OCI-LY7 (cell line): ENCODE results near the gene DDC. TPM values are rescaled to one million over a fixed set of nuclear protein-coding genes. Genes with fewer than 3 reads are reported as not detected.

Experiments
- BruUV-seq: library from RNA; stranded (reverse); fragments of 400-500 nt; replicated peaks from 2 replicates; lab custom pipeline; 2021; lab: Mats Ljungman, UMichigan
- CTCF ChIA-PET: fragments of 300-600 bp; sonication (Branson Sonifier 250); formaldehyde crosslinking; loops from one replicate; lab custom pipeline; 2022; ENCODE audit warnings: antibody characterized with exemption; ENCODE audit not compliant: unreplicated experiment; lab: Charles Lee
- POLR2A ChIA-PET: fragments of 300-600 bp; sonication (Branson Sonifier 250); formaldehyde crosslinking; loops from one replicate; lab custom pipeline; 2022; ENCODE audit warnings: antibody characterized with exemption; lab: Charles Lee
- DNase-seq: peaks from one replicate; pipeline ENCODE4 v3.0.0-alpha.2; 2015; ENCODE audit warnings: low spot score
- H2AFZ ChIP-seq: fragments of 200-600 bp; sonication (generic), shearing (Covaris generic); 2 replicates; pipeline ENCODE4 v1.6.1; 2014; ENCODE audit warnings: mild to moderate bottlenecking, antibody characterized with exemption, low read length, moderate library complexity
- H3K27ac ChIP-seq: fragments of 200-600 bp; sonication (generic); 2 replicates; pipeline ENCODE4 v1.5.1; 2014; ENCODE audit warnings: mixed run types, low read depth, mild to moderate bottlenecking, moderate library complexity, low read length, inconsistent platforms; ENCODE audit not compliant: poor library complexity, severe bottlenecking
- H3K36me3 ChIP-seq: fragments of 200-600 bp; sonication (generic); 2 replicates; pipeline ENCODE4 v1.6.1; 2014; ENCODE audit warnings: mild to moderate bottlenecking, antibody characterized with exemption, low read length, moderate library complexity, mixed read lengths; ENCODE audit not compliant: insufficient read depth
- H3K4me1 ChIP-seq: fragments of 200-600 bp; sonication (generic); 2 replicates; pipeline ENCODE4 v1.5.1; 2014; ENCODE audit warnings: mild to moderate bottlenecking, low read length; ENCODE audit not compliant: insufficient read depth, poor library complexity, severe bottlenecking
- H3K4me2 ChIP-seq: fragments of 200-600 bp; sonication (generic); 2 replicates; pipeline ENCODE4 v1.6.1; 2014; ENCODE audit warnings: mild to moderate bottlenecking, low read length
- H3K4me3 ChIP-seq: fragments of 200-600 bp; sonication (generic); 2 replicates; pipeline ENCODE4 v1.5.1; 2014; ENCODE audit warnings: mild to moderate bottlenecking, low read depth, low read length; ENCODE audit not compliant: poor library complexity, severe bottlenecking
- H3K79me2 ChIP-seq: fragments of 200-600 bp; sonication (generic); 2 replicates; pipeline ENCODE4 v1.6.1; 2016; ENCODE audit warnings: low read depth, mild to moderate bottlenecking, low read length, moderate library complexity, mixed read lengths; ENCODE audit not compliant: insufficient read depth
- H3K9me2 ChIP-seq: fragments of 200-600 bp; sonication (generic); 2 replicates; pipeline ENCODE4 v1.6.1; 2016; ENCODE audit warnings: mild to moderate bottlenecking, low read length, mixed read lengths; ENCODE audit not compliant: insufficient read depth
- H3K9me3 ChIP-seq: fragments of 200-600 bp; sonication (generic); 2 replicates; pipeline ENCODE4 v1.6.1; 2014; ENCODE audit warnings: mild to moderate bottlenecking, mixed run types, low read length, mixed read lengths
- H4K20me1 ChIP-seq: fragments of 200-600 bp; sonication (generic); 2 replicates; pipeline ENCODE4 v1.6.1; 2014; ENCODE audit warnings: mild to moderate bottlenecking, antibody characterized with exemption, low read length, moderate library complexity, mixed read lengths; ENCODE audit not compliant: insufficient read depth
- EZH2phosphoT487 ChIP-seq: fragments of 200-600 bp; sonication (generic); IDR thresholded peaks from 2 replicates; pipeline ENCODE4 v1.6.1; 2018; ENCODE audit warnings: low read depth, borderline replicate concordance, mild to moderate bottlenecking, mixed run types, antibody characterized with exemption, low read length, moderate library complexity, mixed read lengths
- intact Hi-C: fragments of 100-400 bp; cut with micrococcal nuclease; formaldehyde crosslinking; loops from one replicate; pipeline ENCODE4 v1.10.0; 2022; ENCODE audit not compliant: unreplicated experiment
- total RNA-seq, 2 experiments: library from RNA; depleted of rRNA in 1 of 2; stranded (reverse); fragments of >200 nt in 1 of 2; shearing (Covaris generic) in 1 of 2; gene quantifications; 2 replicates each; pipeline ENCODE4 v1.2.3, GENCODE V29; 2014 to 2022
- TF ChIP-seq, protein P1 (sequence below): fragments of 200-600 bp; sonication (generic); conservative IDR thresholded peaks from 2 replicates; pipeline ENCODE4 v1.5.1; 2014; ENCODE audit warnings: mild to moderate bottlenecking, antibody characterized with exemption, low read length, moderate library complexity, mixed read lengths

DDC gene
- total RNA-seq, 2 experiments from 2014 or later, result not detected

DNA sequence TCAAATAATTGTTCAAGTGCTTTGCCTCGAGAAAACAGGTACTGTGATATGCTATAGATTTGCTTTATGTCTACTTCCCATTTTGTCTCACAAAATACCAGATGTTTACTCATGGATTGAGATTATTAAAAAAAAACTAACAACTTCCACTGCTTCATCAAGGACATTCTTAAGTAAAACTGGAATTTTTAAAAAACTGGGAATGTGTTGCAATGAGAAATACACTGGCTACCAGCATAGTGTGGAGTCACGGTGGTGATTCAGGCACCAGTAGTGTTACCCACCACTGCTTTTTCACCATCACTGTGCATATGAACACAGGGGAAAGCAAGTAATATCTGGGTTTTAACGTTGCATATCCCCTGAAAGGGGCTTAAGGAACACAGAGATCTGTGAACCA, 136.3 kb downstream of the DDC start:
- ChIA-PET POLR2A (interaction anchor here (0.7 to 1.7 kb wide), 4 partner anchors 11 to 319 kb away, joined by 3 to 4 read pairs (median 4); partner anchors contain the start of gene FIGNL1), CTCF (no interaction called here)
- no peak overlapping the region for H3K4me2 ChIP-seq
- no peaks in the 10 kb centered on the region for H4K20me1 ChIP-seq
- no peaks in the 10 kb centered on the region for H3K9me3 ChIP-seq
- no peak overlapping the region for H3K27ac ChIP-seq
- H2AFZ ChIP-seq, result no peak overlapping the region
- H3K4me3 ChIP-seq, result no peak overlapping the region
- intact Hi-C loops, result no loop called here
- no peaks in the 10 kb centered on the region for H3K4me1 ChIP-seq
- BruUV-seq, result no TSS peak
- no peaks in the 10 kb centered on the region for H3K9me2 ChIP-seq
- H3K36me3 ChIP-seq, result no peaks in the 10 kb centered on the region
- DNase-seq, result no peak
- TF ChIP-seq EZH2phosphoT487, result no peak
- TF ChIP-seq, protein P1, sequence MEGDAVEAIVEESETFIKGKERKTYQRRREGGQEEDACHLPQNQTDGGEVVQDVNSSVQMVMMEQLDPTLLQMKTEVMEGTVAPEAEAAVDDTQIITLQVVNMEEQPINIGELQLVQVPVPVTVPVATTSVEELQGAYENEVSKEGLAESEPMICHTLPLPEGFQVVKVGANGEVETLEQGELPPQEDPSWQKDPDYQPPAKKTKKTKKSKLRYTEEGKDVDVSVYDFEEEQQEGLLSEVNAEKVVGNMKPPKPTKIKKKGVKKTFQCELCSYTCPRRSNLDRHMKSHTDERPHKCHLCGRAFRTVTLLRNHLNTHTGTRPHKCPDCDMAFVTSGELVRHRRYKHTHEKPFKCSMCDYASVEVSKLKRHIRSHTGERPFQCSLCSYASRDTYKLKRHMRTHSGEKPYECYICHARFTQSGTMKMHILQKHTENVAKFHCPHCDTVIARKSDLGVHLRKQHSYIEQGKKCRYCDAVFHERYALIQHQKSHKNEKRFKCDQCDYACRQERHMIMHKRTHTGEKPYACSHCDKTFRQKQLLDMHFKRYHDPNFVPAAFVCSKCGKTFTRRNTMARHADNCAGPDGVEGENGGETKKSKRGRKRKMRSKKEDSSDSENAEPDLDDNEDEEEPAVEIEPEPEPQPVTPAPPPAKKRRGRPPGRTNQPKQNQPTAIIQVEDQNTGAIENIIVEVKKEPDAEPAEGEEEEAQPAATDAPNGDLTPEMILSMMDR, result no peak
- no peaks in the 10 kb centered on the region for H3K79me2 ChIP-seq

- no peak overlapping the region for H3K4me2 ChIP-seq
- no peak overlapping the region for H3K27ac ChIP-seq
- no peak overlapping the region for H2AFZ ChIP-seq
- BruUV-seq, result no TSS peak
- ChIA-PET POLR2A (interaction anchor here (0.6 to 1.7 kb wide), 10 partner anchors 9 to 318 kb away, joined by 3 to 5 read pairs (median 4); no protein-coding TSS in a partner anchor), CTCF (no interaction called here)
- no peaks in the 10 kb centered on the region for H4K20me1 ChIP-seq
- H3K4me3 ChIP-seq, result no peak overlapping the region
- intact Hi-C loops, result no loop called here
- no peaks in the 10 kb centered on the region for H3K79me2 ChIP-seq
- H3K9me2 ChIP-seq, result no peaks in the 10 kb centered on the region
- no peaks in the 10 kb centered on the region for H3K9me3 ChIP-seq
- H3K36me3 ChIP-seq, result no peaks in the 10 kb centered on the region
- no peaks in the 10 kb centered on the region for H3K4me1 ChIP-seq
- TF ChIP-seq, protein P1, result no peak
- no peak for TF ChIP-seq EZH2phosphoT487
- DNase-seq, result no peak
Observed at GRCh38 chr7:50427518-50427917, 137.7 kb downstream of the DDC start.

DNA sequence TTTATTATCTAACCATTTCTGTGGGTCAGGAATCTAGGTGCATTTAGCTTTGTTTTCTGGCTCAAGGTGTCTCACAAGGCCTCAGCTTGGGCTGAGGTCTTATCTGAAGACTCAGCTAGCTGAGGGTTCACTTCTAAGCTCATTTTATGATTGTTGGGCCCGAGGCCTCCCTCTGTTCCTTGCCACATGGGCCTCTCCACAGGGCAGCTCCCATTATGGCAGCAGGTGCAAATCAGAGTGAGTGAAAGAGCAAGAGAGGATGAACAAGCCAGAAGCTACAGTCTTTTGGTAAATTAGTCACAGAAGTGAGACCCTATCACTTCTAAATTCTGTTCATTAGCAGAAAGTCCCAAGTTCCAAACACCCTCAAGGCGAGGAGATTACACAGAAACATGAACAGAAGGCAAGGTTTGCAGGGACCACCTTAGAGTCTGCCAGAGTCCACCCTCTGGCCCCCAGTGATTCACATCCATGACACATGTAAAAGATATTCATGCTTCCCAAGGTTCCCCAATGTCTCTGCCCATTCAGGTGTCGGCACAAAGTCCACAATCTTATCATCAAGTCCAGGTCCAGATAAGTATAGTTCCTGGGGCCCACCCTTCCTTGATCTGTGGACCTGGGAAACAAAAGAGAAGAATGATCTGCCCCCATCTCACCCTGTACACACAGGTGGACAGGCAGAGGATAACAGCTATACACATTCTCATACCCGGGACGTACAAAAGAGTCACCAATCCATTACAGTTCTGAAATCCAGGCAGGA, 138.7 kb downstream of the DDC start:
- no TSS peak for BruUV-seq
- no peaks in the 10 kb centered on the region for H3K79me2 ChIP-seq

More for the DNA sequence above, 138.7 kb downstream of the DDC start:
- no peak overlapping the region for H3K27ac ChIP-seq
- intact Hi-C loops, result no loop called here
- H3K36me3 ChIP-seq, result no peaks in the 10 kb centered on the region
- H2AFZ ChIP-seq, result no peak overlapping the region
- TF ChIP-seq, protein P1, result no peak
- TF ChIP-seq EZH2phosphoT487, result no peak
- H3K9me2 ChIP-seq, result no peaks in the 10 kb centered on the region
- H4K20me1 ChIP-seq, result no peaks in the 10 kb centered on the region
- no peak overlapping the region for H3K4me2 ChIP-seq
- ChIA-PET POLR2A (interaction anchor here (0.6 to 1.3 kb wide), 8 partner anchors 11 to 379 kb away, joined by 3 to 5 read pairs (median 4); partner anchors contain the start of gene FIGNL1), CTCF (no interaction called here)
- no peak for DNase-seq
- H3K4me3 ChIP-seq, result no peak overlapping the region
- no peaks in the 10 kb centered on the region for H3K9me3 ChIP-seq
- no peaks in the 10 kb centered on the region for H3K4me1 ChIP-seq
